Urothelium cell line (cell line): ENCODE measurements around the gene PPP2R2B.
"Not testable (repeated sequence)": the region's sequence is repeated elsewhere in the genome, so short reads cannot be mapped to it uniquely, and the experiment has no call there.

ENCODE experiments used
- DNase-seq: peaks from one replicate; pipeline ENCODE4 v3.0.0; 2011; ENCODE audit warnings: low spot score, mixed read lengths
- FAIRE-seq: peaks from 2 replicates; lab custom pipeline; 2011; peaks lifted over from hg19 to GRCh38; lab: Jason Lieb, UNC

Gene PPP2R2B

GRCh38 chr5:146564007-146564762 is 314.4 kb downstream of the PPP2R2B start:
- no peak for FAIRE-seq
- DNase-seq: peak; percentile 40

- DNase-seq (no peak), FAIRE-seq (peak; percentile 76)
These were observed 316.1 kb downstream of the PPP2R2B start for GRCh38 chr5:146562461-146562860.

- DNase-seq (no peak), FAIRE-seq (peak; percentile 53)
These were observed 316.8 kb downstream of the PPP2R2B start for GRCh38 chr5:146561711-146562110.

- FAIRE-seq (no peak), DNase-seq (peak; percentile 70)
These were observed 318.2 kb downstream of the PPP2R2B start for GRCh38 chr5:146560205-146560812.

- FAIRE-seq, DNase-seq: not testable (repeated sequence)
These were observed 321.7 kb downstream of the PPP2R2B start for GRCh38 chr5:146556884-146557283.

DNA sequence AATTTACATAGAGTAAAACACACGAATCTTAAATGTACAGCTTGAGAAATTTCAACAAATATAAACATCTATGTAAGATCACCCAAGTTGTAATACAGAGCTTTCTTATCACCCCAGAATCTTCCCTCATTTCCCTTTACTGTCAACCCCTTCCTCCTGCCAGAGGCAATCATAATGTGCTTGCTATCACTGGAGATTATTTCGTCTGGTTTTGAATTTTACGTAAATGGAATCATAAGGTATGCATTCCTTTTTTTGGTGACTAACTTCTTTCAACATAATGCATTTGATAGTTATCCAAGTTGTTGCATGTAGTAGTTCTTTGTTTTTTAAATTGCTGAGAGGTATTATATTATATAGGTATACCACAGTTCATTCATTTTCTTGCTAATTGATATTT is 325.1 kb downstream of the PPP2R2B start:
- DNase-seq (no peak), FAIRE-seq (no peak)

DNA sequence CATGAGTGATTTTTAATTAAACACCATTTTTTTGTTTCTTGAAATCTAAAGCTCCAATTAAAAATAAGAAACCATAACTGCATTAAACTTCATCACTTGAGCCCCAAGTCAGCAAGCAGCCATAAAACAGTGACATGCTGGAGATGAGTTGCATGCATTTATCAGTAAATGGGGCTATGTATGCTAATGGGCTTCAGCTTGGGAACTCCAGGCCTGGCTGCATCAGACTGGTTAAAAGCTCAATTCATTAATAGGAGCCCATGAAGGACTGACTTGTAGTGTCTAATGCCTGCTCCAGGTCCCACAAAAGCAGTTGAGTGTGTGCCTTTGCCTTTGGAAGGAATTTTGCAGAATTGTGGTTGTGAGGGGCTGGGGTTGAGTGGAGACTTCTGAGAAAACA is 328.9 kb downstream of the PPP2R2B start:
- DNase-seq (no peak), FAIRE-seq (no peak)

DNA sequence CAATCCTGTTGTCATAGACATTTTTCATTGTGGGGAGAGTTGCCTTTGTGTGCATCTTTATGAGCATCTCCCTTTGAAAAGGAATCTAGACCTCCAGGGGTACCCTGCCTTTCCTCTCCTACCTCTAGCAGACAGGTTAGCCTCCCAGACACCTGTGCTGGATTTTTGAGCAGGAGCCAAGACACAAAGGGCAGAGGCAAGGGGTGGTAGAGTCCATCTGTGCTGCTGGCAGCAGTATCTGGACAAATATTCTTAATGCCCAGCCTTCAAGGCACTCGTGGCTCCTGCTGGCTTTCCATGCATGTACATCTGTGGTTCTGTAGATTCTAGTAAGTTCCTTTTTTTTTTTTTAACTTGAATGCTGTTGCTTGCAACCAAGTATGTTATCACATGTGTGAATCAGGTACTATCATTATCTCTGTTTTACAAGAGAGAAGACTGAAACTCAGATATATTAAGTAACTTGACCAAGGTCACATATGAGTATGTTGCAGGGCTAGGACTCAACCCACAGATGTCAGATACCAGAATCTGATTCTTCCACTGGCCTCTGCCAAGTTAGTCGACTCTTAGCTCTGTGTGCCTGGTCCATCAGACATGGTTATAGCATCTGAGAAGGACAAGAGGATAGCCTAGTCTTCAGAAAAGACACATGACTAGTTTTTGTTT is 329.6 kb downstream of the PPP2R2B start:
- FAIRE-seq (no peak), DNase-seq (no peak)

- DNase-seq (no peak), FAIRE-seq (no peak)
These were observed 334.3 kb downstream of the PPP2R2B start for GRCh38 chr5:146544232-146544631.

GRCh38 chr5:146541958-146542849 is 336.4 kb downstream of the PPP2R2B start:
- FAIRE-seq (no peak), DNase-seq (peak; percentile 81)

- no peak for FAIRE-seq
- DNase-seq: no peak
These were observed 338.1 kb downstream of the PPP2R2B start for GRCh38 chr5:146540414-146540813.

DNA sequence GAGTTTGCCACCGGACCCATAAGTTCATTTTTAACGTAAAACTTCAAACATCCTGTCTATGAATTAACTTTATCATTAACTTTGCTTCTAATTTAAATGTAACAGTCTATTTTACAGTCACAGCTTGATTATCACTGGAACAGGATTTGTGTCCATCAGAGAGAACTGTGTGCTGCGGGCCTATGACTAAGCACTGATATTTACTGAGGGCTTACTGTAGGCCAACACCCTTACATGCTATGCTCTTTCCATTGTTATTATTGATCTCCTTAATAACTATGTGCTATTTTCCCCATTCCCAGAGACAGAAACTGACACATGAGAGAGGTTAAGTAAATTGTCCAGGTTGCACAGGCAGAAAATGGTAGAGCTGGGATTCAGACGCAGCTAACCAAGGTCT is 338.6 kb downstream of the PPP2R2B start:
- FAIRE-seq (no peak), DNase-seq (no peak)

DNA sequence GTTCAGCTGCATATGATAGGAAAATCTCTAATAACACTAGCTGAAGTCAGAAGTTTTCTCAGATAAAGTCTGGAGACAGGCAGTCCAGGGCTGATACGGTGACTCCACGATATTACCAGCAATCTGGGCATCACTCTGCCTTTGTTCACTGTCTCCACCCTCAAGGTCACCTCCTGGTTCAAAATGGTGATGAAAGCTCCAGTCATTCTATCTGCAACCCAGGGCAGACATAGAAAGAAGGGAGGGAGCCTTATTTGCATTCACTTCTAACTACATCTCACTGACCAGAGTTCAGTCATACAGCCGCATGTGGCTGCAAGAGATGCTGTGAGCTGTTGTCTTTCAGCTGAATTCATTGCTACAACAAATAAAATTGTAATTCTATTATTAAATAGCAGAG is 340.1 kb downstream of the PPP2R2B start:
- DNase-seq (no peak), FAIRE-seq (no peak)

DNA sequence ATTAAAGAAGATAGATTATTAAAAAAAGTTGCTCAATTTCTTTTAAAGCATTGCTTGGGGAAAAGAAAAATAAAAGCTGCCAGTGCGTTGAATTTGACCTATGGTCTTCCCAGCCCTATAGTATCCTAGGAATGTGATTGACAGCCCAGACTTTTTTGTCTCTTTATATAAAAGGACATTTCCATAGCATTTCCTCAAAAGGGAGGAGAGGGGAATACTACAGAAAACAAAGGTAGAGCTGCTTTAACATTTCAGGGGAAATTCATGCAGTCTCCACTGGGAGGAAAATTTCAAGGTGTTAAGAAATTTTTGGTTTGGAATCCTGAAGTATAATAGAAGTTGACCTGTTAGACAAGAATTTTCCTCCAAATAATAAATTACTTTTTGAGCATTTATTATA is 344.7 kb downstream of the PPP2R2B start:
- DNase-seq (no peak), FAIRE-seq (no peak)

- DNase-seq: peak; percentile 72
- FAIRE-seq: peak; percentile 56
These were observed 345.2 kb downstream of the PPP2R2B start for GRCh38 chr5:146533260-146533857.
